ENCODE measurements around the gene CAPZA3.
"Not testable (repeated sequence)": the region's sequence is repeated elsewhere in the genome, so short reads cannot be mapped to it uniquely, and the experiment has no call there.

CAPZA3 gene

GRCh38 chr12:18752280-18752920, 14.5 kb downstream of the CAPZA3 start:
- DNase-seq = no peak
- intact Hi-C loops (cut with DNase I) = no loop called here

- intact Hi-C loops (cut with DNase I) = no loop called here
These were observed 15.0 kb downstream of the CAPZA3 start for GRCh38 chr12:18752947-18753346.

GRCh38 chr12:18753481-18754123, 15.7 kb downstream of the CAPZA3 start:
- intact Hi-C loops (cut with DNase I) = no loop called here
- peak in 1 of 42 donors; percentile 1 for DNase-seq

More at GRCh38 chr12:18752947-18753346, 15.0 kb downstream of the CAPZA3 start:
- no peak for DNase-seq

GRCh38 chr12:18754124-18754707, 16.3 kb downstream of the CAPZA3 start:
- intact Hi-C loops (cut with DNase I) = no loop called here
- DNase-seq = no peak

- intact Hi-C loops (cut with DNase I) = no loop called here
- DNase-seq = no peak
These were observed 17.4 kb downstream of the CAPZA3 start for GRCh38 chr12:18755341-18755740.

GRCh38 chr12:18766479-18766878, 28.6 kb downstream of the CAPZA3 start:
- intact Hi-C loops (cut with DNase I); DNase-seq: not testable (repeated sequence)

GRCh38 chr12:18782827-18783226, 44.9 kb downstream of the CAPZA3 start:
- intact Hi-C loops (cut with DNase I) = no loop called here
- DNase-seq = no peak

- DNase-seq; intact Hi-C loops (cut with DNase I): not testable (repeated sequence)
These were observed 47.5 kb downstream of the CAPZA3 start for GRCh38 chr12:18785465-18785864.

Measured in head of caudate nucleus (tissue), 42 donors.